Measurements from ENCODE around the gene FXYD5.
"Not testable (repeated sequence)": the region's sequence is repeated elsewhere in the genome, so short reads cannot be mapped to it uniquely, and the experiment has no call there.

The FXYD5 gene

DNA sequence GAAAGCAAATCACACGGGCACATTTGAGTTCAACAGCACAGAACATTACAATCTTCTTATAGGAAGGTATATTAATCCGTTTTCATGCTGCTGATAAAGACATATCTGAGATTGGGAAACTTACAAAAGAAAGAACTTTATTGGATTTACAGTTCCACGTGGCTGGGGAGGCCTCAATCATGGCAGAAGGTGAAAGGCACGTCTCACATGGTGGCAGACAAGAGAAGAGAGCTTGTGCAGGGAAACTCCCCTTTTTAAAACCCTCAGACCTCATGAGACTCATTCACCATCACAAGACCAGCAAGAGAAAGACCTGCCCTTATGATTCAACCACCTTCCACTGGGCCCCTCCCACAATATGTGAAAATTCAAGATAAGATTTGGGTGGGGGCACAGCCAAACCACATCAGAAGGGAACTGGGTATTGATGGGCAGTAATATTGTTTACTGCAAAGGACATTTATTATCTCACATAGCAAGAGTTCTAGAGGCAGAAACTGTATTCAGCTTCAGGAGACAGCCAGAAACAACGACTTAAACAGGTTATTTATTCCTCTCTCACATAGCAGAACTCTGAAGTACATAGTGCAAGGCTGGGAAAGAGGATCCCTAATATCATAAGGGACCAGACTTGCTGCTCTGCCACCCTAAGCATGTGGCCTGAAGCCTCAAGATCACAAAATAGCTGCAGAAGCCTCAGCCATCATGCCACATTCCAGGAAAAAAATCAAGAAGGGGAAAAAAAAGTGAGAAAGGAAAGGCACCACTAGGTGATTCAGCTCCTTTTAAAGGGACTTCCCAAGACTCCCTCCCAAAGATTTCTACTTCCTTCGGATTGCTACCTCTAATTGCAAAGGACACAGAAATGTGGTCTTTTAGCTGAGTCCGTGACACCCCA lies 23.1 kb downstream of the FXYD5 start:
- DNase-seq (ENCODE audit: low read depth in 3 of 3): no peak

GRCh38 chr19:35178701-35179100 lies 24.2 kb downstream of the FXYD5 start:
- DNase-seq (ENCODE audit: low read depth in 3 of 3): no peak

- DNase-seq (ENCODE audit: low read depth in 3 of 3): no peak
Observed at GRCh38 chr19:35179830-35180229, 25.3 kb downstream of the FXYD5 start.

GRCh38 chr19:35181387-35181786 lies 26.9 kb downstream of the FXYD5 start:
- no peak for DNase-seq (ENCODE audit: low read depth in 3 of 3)

DNA sequence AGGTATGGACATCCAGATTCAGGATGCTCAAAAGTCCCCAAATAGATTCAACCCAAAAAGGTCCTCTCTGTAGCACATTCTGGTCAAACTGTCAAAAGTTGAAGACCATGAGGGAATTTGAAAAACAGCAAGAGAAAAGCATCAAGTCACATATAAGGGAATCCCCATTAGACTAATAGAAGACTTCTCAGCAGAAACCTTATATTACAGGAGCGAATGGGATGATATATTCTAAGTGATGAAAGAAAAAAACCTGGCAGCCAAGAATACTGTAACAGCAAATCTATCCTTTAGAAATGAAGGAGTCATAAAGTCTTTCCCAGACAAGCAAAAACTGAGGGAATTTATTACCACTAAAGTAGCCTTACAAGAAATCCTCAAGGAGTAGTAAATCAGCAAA lies 29.7 kb downstream of the FXYD5 start:
- DNase-seq (ENCODE audit: low read depth in 3 of 3): no peak

DNA sequence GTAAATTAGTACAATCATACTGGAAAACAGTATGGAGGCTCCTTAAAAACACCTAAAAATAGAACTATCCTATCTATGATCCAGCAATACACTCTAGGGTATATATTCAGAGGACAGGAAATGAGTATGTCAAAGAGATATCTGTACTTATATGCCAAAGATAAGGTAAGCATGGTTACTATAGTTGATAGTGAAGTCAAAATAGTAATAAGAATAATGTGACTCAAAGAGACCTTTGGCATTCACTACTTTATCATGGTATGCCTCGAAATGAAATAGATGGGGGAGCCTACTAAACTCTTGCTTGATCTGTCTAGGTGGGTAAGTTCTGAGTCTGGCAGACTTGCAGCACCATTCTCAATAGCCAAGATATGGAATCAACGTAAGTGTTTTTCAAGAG lies 30.3 kb downstream of the FXYD5 start:
- DNase-seq (ENCODE audit: low read depth in 3 of 3): no peak

GRCh38 chr19:35194012-35194984 lies 39.8 kb downstream of the FXYD5 start:
- no peak for DNase-seq (ENCODE audit: low read depth in 3 of 3)

- DNase-seq (ENCODE audit: low read depth in 3 of 3): no peak
Observed at GRCh38 chr19:35195830-35196229, 41.3 kb downstream of the FXYD5 start.

DNA sequence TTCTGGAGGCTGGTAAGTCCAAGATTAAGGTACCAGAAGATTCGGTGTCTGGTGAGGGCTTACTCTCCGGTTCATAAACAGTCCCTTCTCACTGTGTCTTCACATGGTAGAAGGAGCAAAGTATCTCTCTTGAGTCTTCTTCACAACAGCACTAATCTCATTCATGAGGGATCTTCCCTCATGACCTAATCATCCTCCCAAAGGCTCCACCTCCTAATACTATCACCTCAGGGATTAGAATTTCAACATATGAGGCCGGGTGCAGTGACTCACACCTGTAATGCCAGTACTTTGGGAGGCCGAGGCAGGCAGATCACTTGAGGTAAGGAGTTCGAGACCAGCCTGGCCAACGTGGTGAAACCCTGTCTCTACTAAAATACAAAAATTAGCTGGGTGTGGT lies 42.3 kb downstream of the FXYD5 start:
- DNase-seq (ENCODE audit: low read depth in 3 of 3): not testable (repeated sequence)

DNA sequence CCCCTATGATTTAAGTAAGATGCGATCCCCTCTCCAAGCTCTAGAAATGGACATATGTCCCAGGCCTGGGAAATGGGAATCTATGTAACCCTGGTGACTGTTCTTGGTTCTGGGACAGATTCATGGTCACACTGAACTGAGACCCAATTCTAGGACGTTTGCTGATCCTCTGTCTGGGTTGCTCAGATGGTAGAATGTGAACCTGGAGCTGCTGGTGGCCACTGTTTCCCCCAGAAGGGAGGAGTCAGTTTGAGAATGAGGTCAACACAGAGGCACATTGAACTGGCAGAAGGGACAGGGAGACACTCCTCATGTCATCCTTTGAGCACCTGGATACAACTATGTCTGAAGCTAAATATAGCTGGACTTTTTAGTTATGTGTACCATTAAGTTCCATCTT lies 44.9 kb downstream of the FXYD5 start:
- no peak for DNase-seq (ENCODE audit: low read depth in 3 of 3)

DNA sequence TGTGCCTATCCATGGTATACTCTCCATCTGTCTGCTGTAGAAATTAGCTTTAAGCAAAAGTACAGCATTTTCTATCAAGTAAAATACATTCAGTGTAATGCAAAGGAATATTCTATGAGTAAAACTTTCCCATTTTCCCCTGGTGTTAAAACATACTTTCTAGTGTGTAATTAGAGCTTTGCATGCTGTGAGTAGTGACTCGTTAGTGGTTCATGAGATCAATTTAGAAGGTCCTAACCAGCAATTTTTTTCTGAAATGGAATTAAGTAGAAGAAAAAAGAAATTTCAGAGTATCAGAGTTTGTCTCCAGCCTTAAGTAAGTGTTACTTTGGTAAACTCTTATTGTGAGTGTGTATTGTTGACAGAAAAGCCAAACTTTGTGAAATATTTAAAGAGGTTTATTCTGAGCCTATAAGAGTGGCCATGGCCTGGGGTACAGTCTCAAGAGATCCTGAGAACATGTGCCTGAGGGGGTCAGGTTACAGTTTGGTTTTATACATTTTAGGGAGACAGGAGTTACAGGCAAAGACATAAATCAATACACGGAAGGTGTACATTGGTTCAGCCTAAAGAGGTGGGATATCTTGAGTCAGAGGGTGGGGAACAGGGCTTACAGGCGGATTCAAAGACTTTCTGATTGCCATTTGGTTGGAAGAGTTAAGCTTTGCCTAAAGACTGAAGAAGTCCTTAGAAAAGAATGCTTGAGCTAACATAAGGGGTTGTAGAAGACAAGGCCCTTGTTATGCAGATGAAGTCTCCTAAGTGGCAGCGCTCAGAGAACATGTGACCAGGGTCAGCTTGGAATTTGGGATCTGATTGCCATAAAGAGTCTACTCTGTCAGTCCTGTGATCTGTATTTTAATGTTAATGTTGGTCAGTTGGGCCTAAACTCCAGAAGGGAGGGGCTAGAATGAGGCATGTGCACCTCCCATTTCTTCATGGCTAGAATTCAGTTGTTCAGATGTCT lies 48.5 kb downstream of the FXYD5 start:
- no peak for DNase-seq (ENCODE audit: low read depth in 3 of 3)

GRCh38 chr19:35204799-35205732 lies 50.5 kb downstream of the FXYD5 start:
- no peak for DNase-seq (ENCODE audit: low read depth in 3 of 3)

- DNase-seq (ENCODE audit: low read depth in 3 of 3): no peak
Observed at GRCh38 chr19:35205733-35206323, 51.3 kb downstream of the FXYD5 start.

- no peak for DNase-seq (ENCODE audit: low read depth in 3 of 3)
Observed at GRCh38 chr19:35206379-35206778, 51.8 kb downstream of the FXYD5 start.

GRCh38 chr19:35206855-35207254 lies 52.3 kb downstream of the FXYD5 start:
- DNase-seq (ENCODE audit: low read depth in 3 of 3): no peak

DNA sequence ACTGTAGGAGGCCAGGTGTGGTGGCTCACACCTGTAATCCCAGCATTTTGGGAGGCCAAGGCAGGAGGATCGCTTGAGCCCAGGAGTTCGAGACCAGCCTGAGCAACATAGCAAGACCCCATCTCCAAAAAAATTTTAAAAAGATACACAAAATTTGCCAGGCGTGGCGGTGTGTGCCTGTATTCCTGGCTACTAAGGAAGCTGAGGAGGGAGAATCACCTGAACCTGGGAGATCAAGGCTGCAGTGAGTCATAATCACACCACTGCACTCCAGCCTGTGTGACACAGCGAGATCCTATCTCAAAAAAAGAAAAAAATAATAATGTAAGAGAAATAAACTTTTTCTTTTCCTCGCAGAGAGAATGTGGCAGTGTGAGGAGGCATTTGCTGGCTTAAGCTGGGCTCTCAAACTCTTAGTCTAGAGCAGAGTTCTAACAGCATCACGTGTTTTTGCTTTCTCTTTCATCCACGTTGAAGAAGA lies 52.9 kb downstream of the FXYD5 start:
- no peak for DNase-seq (ENCODE audit: low read depth in 3 of 3)

DNA sequence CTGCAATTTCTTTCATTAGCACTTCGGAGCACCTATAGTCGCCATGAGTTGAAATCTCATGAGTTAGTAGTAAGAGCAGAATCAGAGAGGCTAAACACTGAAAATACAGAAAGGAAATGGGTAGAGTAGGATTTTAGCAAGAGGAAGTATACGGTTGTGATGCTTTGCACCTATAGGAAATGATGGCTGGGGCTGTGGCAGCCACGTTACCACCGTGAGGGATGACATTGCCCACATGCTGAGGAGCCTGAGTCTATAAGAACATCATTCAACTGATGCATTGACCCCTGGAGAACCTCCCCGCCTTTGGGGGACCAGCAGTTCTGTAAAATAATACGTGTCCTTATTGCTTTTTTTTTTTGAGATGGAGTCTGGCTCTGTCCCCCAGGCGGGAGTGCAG lies 53.6 kb downstream of the FXYD5 start:
- DNase-seq (ENCODE audit: low read depth in 3 of 3): no peak

DNA sequence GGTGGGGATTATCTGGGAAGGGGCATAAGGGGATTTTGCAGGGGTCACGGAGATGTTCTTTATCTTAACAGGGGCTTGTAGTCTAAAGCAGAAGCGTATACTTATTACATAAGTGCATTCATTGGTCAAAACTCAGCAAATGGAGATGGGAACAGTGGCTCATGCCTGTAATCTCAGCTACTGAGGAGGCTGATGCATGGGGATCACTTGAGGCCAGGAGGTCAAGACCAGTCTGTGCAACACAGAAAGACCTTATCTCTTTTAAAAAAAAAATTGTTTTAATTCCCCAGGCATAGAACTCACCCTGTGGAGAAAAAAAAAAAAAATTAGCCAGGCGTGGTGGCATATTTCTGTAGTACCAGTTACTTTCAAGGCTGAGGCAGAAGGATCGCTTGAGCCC lies 55.1 kb downstream of the FXYD5 start:
- DNase-seq (ENCODE audit: low read depth in 3 of 3): no peak

DNA sequence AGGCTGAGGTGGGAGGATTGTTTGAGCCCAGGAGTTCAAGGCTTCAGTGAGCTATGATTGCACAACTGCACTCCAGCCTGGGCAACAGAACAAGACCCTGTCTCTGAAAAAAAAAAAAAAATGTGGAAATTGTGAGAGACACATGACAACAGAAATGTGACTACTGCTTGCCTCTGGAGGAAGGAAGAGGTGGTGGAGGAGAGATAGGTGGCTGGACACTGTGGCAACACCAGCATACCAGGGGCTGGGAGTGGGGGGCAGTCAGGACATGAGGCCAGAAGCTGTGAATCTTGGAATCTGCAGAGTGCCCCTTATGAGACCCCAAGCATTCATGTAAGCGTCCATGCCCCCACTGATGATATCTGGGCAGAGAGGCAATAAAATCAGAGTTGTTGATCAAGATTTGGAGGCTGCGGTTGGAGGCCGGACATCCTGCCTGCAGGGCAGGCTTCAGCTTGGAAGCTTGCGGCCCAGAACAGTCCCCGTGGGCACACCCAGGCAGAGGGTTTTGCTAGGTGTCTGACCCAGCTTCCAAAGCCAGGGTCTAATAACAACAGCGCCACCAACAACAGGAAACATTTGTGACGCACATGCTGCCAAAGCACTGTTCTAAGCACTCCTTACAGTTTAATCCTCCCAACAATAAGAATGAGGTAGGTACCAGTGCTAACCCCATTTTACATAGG lies 57.2 kb downstream of the FXYD5 start:
- no peak for DNase-seq (ENCODE audit: low read depth in 3 of 3)

Measured in stimulated activated CD4-positive, alpha-beta T cell treated with anti-CD3 and anti-CD28 coated beads, TNF-alpha, amount 100 ng/mL, for 48 hours (primary cell).